H9 (cell line): ENCODE measurements around the gene PRSS22. TPM values are rescaled to one million over a fixed set of nuclear protein-coding genes. Genes with fewer than 3 reads are reported as not detected.

ENCODE experiments used
- DNase-seq: peaks from one replicate; pipeline ENCODE4 v3.0.0-alpha.2; 2017
- H2AFZ ChIP-seq: one replicate; pipeline ENCODE4 v1.6.1; 2013; ENCODE audit warnings: mild to moderate bottlenecking, low read length, control low read depth, moderate library complexity
- H2AK5ac ChIP-seq: 2 replicates; pipeline ENCODE4 v1.6.1; 2013; ENCODE audit warnings: low read length, control low read depth, mixed read lengths; ENCODE audit not compliant: insufficient read length
- H2BK120ac ChIP-seq: one replicate; pipeline ENCODE4 v1.6.1; 2013; ENCODE audit warnings: low read depth, mild to moderate bottlenecking, low read length, control low read depth, inconsistent platforms; ENCODE audit not compliant: poor library complexity, severe bottlenecking
- H2BK12ac ChIP-seq: 2 replicates; pipeline ENCODE4 v1.6.1; 2013; ENCODE audit warnings: low read length, control low read depth, mixed read lengths, low read depth; ENCODE audit not compliant: insufficient read length
- H2BK15ac ChIP-seq: 2 replicates; pipeline ENCODE4 v1.6.1; 2013; ENCODE audit warnings: low read depth, low read length, control low read depth
- H2BK20ac ChIP-seq: one replicate; pipeline ENCODE4 v1.6.1; 2013; ENCODE audit warnings: low read depth, mild to moderate bottlenecking, low read length, control low read depth, inconsistent platforms; ENCODE audit not compliant: poor library complexity, severe bottlenecking
- H2BK5ac ChIP-seq: 2 replicates; pipeline ENCODE4 v1.6.1; 2013; ENCODE audit warnings: low read length, control low read depth, mixed read lengths; ENCODE audit not compliant: insufficient read length
- H3K14ac ChIP-seq: 2 replicates; pipeline ENCODE4 v1.6.1; 2013; ENCODE audit warnings: low read length, control low read depth; ENCODE audit not compliant: insufficient read depth
- H3K18ac ChIP-seq: 2 replicates; pipeline ENCODE4 v1.6.1; 2013; ENCODE audit warnings: low read depth, mild to moderate bottlenecking, mixed read lengths, low read length, control low read depth; ENCODE audit not compliant: insufficient read length
- H3K23ac ChIP-seq: 2 replicates; pipeline ENCODE4 v1.6.1; 2013; ENCODE audit warnings: low read length, control low read depth, mixed read lengths, low read depth; ENCODE audit not compliant: insufficient read length
- H3K23me2 ChIP-seq: 2 replicates; pipeline ENCODE4 v1.6.1; 2013; ENCODE audit warnings: low read depth, mild to moderate bottlenecking, mixed read lengths, low read length, control low read depth; ENCODE audit not compliant: insufficient read length, poor library complexity, severe bottlenecking
- H3K27ac ChIP-seq: 2 replicates; pipeline ENCODE4 v1.5.1; 2013; ENCODE audit warnings: low read length, control low read depth, mixed read lengths, low read depth; ENCODE audit not compliant: insufficient read length
- H3K27me3 ChIP-seq: 2 replicates; pipeline ENCODE4 v1.6.1; 2013; ENCODE audit warnings: low read length, control low read depth, inconsistent platforms; ENCODE audit not compliant: insufficient read depth
- H3K4ac ChIP-seq: 2 replicates; pipeline ENCODE4 v1.6.1; 2013; ENCODE audit warnings: low read depth, mild to moderate bottlenecking, control low read depth, inconsistent platforms, low read length, moderate library complexity
- H3K4me1 ChIP-seq: 2 replicates; pipeline ENCODE4 v1.6.1; 2013; ENCODE audit warnings: low read length, control low read depth, inconsistent platforms; ENCODE audit not compliant: insufficient read depth
- H3K4me2 ChIP-seq: 2 replicates; pipeline ENCODE4 v1.6.1; 2013; ENCODE audit warnings: low read length, control low read depth, mixed read lengths; ENCODE audit not compliant: insufficient read length, insufficient read depth
- H3K56ac ChIP-seq: 2 replicates; pipeline ENCODE4 v1.6.1; 2013; ENCODE audit warnings: low read depth, mild to moderate bottlenecking, mixed read lengths, low read length, control low read depth; ENCODE audit not compliant: insufficient read length
- H3K79me1 ChIP-seq: 2 replicates; pipeline ENCODE4 v1.6.1; 2013; ENCODE audit warnings: low read depth, mild to moderate bottlenecking, moderate library complexity, low read length, control low read depth, inconsistent platforms; ENCODE audit not compliant: insufficient read depth, poor library complexity, severe bottlenecking
- H3K79me2 ChIP-seq: 2 replicates; pipeline ENCODE4 v1.6.1; 2013; ENCODE audit warnings: low read length, control low read depth, inconsistent platforms; ENCODE audit not compliant: insufficient read depth
- H3K9ac ChIP-seq: 2 replicates; pipeline ENCODE4 v1.6.1; 2013; ENCODE audit warnings: low read length, control low read depth, mixed read lengths; ENCODE audit not compliant: insufficient read length; ENCODE audit errors: extremely low read depth
- H3K9me3 ChIP-seq: one replicate; pipeline ENCODE4 v1.6.1; 2013; ENCODE audit warnings: low read depth, low read length, inconsistent platforms; ENCODE audit not compliant: control insufficient read depth
- H3T11ph ChIP-seq: one replicate; pipeline ENCODE4 v1.6.1; 2013; ENCODE audit warnings: mild to moderate bottlenecking, low read length, control low read depth, inconsistent platforms
- H4K20me1 ChIP-seq: one replicate; pipeline ENCODE4 v1.6.1; 2013; ENCODE audit not compliant: control insufficient read depth, insufficient read length, insufficient read depth
- H4K5ac ChIP-seq: 2 replicates; pipeline ENCODE4 v1.6.1; 2013; ENCODE audit warnings: low read depth, mild to moderate bottlenecking, mixed read lengths, low read length, control low read depth; ENCODE audit not compliant: insufficient read length
- H4K8ac ChIP-seq: replicated peaks from 2 replicates; pipeline ENCODE4 v1.6.1; 2013; ENCODE audit warnings: low read length, control low read depth, mixed read lengths, low read depth; ENCODE audit not compliant: insufficient read length
- H4K91ac ChIP-seq: 2 replicates; pipeline ENCODE4 v1.6.1; 2013; ENCODE audit warnings: low read depth, mild to moderate bottlenecking, moderate library complexity, mixed read lengths, low read length, control low read depth; ENCODE audit not compliant: insufficient read length
- H3K27ac Mint-ChIP-seq, 3 experiments: 2 replicates in 2 of 3; 3 replicates in 1 of 3; pipeline ENCODE4 v1.8.0; 2020 to 2021; ENCODE audit warnings: mixed read lengths in 3 of 3, mild to moderate bottlenecking in 1 of 3, moderate library complexity in 1 of 3
- H3K27me3 Mint-ChIP-seq: 2 replicates; pipeline ENCODE4 v1.8.0; 2021; ENCODE audit warnings: low read depth, mild to moderate bottlenecking, moderate library complexity, mixed read lengths
- H3K36me3 Mint-ChIP-seq, 3 experiments: 2 replicates in 2 of 3; 3 replicates in 1 of 3; pipeline ENCODE4 v1.8.0; 2020 to 2021; ENCODE audit warnings: low read depth in 3 of 3, mixed read lengths in 3 of 3; ENCODE audit not compliant: insufficient read depth in 1 of 3
- H3K4me1 Mint-ChIP-seq, 2 experiments: 2 replicates each; pipeline ENCODE4 v1.8.0; 2020; ENCODE audit warnings: mixed read lengths in 2 of 2
- H3K4me3 Mint-ChIP-seq, 2 experiments: 2 replicates in 1 of 2; 3 replicates in 1 of 2; pipeline ENCODE4 v1.8.0; 2020 to 2021; ENCODE audit warnings: mild to moderate bottlenecking in 2 of 2, mixed read lengths in 2 of 2, moderate library complexity in 1 of 2
- H3K9me3 Mint-ChIP-seq, 2 experiments: 2 replicates in 1 of 2; 3 replicates in 1 of 2; pipeline ENCODE4 v1.8.0; 2020; ENCODE audit warnings: mild to moderate bottlenecking in 2 of 2, mixed read lengths in 2 of 2, moderate library complexity in 1 of 2
- WGBS: extraction: QIAGEN DNeasy Blood & Tissue Kit; methylation state at CpG from one replicate; pipeline ENCODE4 v1.1.7; 2013; ENCODE audit warnings: missing lambda C conversion rate, low lambda C conversion rate, mixed read lengths; ENCODE audit not compliant: insufficient read length; ENCODE audit errors: extremely low coverage; 5-methylcytosine and 5-hydroxymethylcytosine counted together
- total RNA-seq: library from RNA; stranded (reverse); gene quantifications from 2 replicates; pipeline ENCODE4 v1.2.1, GENCODE V29; 2021
- TF ChIP-seq, protein P1 (sequence below): fragments of 200-600 bp; sonication (generic); conservative IDR thresholded peaks from 3 replicates; pipeline ENCODE4 v1.8.0; 2021; ENCODE audit warnings: antibody characterized with exemption, mild to moderate bottlenecking

PRSS22 gene
- total RNA-seq, 1 experiment from 2014 or later, result 1.9 TPM

DNA sequence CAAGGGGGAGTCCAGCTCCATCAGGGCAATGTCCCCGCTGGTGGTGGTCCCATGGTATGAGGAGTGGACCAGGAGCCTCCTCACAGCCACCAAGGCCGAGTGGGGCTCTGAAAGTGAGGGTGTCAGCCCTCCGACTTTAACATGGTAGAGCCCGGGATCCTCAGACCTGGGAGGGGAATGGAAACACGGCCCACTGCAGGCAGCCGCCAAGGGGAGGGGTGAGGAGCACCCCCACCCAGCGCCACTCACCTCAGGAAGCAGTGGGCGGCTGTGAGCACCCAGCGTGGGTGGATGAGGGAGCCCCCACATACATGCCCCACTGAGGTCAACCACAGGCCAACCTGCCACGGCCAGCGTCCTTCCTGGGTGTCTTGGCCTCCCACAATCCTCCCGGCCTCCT, 17.1 kb downstream of the PRSS22 start:
- H2AK5ac ChIP-seq, result no peak overlapping the region
- Mint-ChIP-seq H3K4me3 (no peak overlapping the region), H3K9me3 (peaks cover 3% of the 10 kb centered on the region in 2 experiments; a peak in 4 of 5 replicates), H3K27me3 (peaks cover 13% of the 10 kb centered on the region), H3K4me1 (peaks cover 10 to 23% of the 10 kb centered on the region in 2 experiments), H3K36me3 (no peaks in the 10 kb centered on the region), H3K27ac (no peak overlapping the region)
- no peak overlapping the region for H3K56ac ChIP-seq
- H3K79me1 ChIP-seq, result no peaks in the 10 kb centered on the region
- no peak overlapping the region for H3T11ph ChIP-seq
- TF ChIP-seq, protein P1, sequence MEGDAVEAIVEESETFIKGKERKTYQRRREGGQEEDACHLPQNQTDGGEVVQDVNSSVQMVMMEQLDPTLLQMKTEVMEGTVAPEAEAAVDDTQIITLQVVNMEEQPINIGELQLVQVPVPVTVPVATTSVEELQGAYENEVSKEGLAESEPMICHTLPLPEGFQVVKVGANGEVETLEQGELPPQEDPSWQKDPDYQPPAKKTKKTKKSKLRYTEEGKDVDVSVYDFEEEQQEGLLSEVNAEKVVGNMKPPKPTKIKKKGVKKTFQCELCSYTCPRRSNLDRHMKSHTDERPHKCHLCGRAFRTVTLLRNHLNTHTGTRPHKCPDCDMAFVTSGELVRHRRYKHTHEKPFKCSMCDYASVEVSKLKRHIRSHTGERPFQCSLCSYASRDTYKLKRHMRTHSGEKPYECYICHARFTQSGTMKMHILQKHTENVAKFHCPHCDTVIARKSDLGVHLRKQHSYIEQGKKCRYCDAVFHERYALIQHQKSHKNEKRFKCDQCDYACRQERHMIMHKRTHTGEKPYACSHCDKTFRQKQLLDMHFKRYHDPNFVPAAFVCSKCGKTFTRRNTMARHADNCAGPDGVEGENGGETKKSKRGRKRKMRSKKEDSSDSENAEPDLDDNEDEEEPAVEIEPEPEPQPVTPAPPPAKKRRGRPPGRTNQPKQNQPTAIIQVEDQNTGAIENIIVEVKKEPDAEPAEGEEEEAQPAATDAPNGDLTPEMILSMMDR, result no peak
- no peak overlapping the region for H4K8ac ChIP-seq
- H3K23ac ChIP-seq, result no peak overlapping the region
- H3K9me3 ChIP-seq, result no peaks in the 10 kb centered on the region
- H3K27ac ChIP-seq, result no peak overlapping the region
- DNase-seq, result no peak
- H3K79me2 ChIP-seq, result no peaks in the 10 kb centered on the region
- no peak overlapping the region for H2AFZ ChIP-seq
- WGBS, result no CpG with 5 or more reads among the region's 12 CpGs
- no peak overlapping the region for H3K18ac ChIP-seq
- no peaks in the 10 kb centered on the region; the same call in 1 of the 2 replicates for H3K27me3 ChIP-seq
- H3K4me1 ChIP-seq, result peaks cover 5% of the 10 kb centered on the region; the same call in 1 of the 2 replicates
- H3K23me2 ChIP-seq, result no peaks in the 10 kb centered on the region
- H4K5ac ChIP-seq, result no peak overlapping the region
- no peak overlapping the region for H3K4ac ChIP-seq
- no peak overlapping the region for H2BK12ac ChIP-seq
- no peak overlapping the region for H2BK5ac ChIP-seq
- H3K4me2 ChIP-seq, result no peak overlapping the region
- no peaks in the 10 kb centered on the region for H4K20me1 ChIP-seq
- no peak overlapping the region for H4K91ac ChIP-seq
- H2BK120ac ChIP-seq, result no peak overlapping the region
- no peak overlapping the region for H3K14ac ChIP-seq
- no peak overlapping the region for H2BK20ac ChIP-seq
- H3K9ac ChIP-seq, result no peak overlapping the region
- no peak overlapping the region for H2BK15ac ChIP-seq
